A549 (cell line): ENCODE results near the gene FMNL2. TPM values are rescaled to one million over a fixed set of nuclear protein-coding genes. Genes with fewer than 3 reads are reported as not detected.
A peak's percentile ranks its signal among the peaks of the same experiment; 100 is the strongest.

Experiments
- ATAC-seq, 2 experiments: fragments of 200-7000 bp in 1 of 2; fragments of >200 bp in 1 of 2; cut with Nextera tagmentation in 1 of 2; cut with Tn5 transposase in 1 of 2; 3 replicates each; pipeline versions ENCODE4 v1.8.0 to v1.9.1; 2018 to 2020; ENCODE audit warnings: mild to moderate bottlenecking in 1 of 2, moderate library complexity in 1 of 2
- CTCF ChIA-PET: fragments of 300-600 bp; sonication (Branson Sonifier 250); formaldehyde crosslinking; extraction: SDS; loops from one replicate; lab custom pipeline; 2021; ENCODE audit warnings: antibody characterized with exemption, inconsistent platforms; lab: Yijun Ruan, JAX
- POLR2A ChIA-PET: fragments of 350-600 bp; formaldehyde crosslinking; extraction: SDS; loops from one replicate; lab custom pipeline; 2021; ENCODE audit warnings: antibody characterized with exemption, inconsistent platforms; lab: Yijun Ruan, JAX
- DNase-seq, 2 experiments: peaks; one replicate each; pipeline versions ENCODE4 v3.0.0 to v3.0.0-alpha.2; 2011 to 2016; ENCODE audit warnings: low read depth in 1 of 2, low spot score in 1 of 2
- FAIRE-seq: peaks from 2 replicates; lab custom pipeline; 2011; peaks lifted over from hg19 to GRCh38; lab: Jason Lieb, UNC
- H3K27ac ChIP-seq, 2 experiments: fragments of >200 bp; sonication (Bioruptor Twin); formaldehyde crosslinking; 3 replicates each; pipeline ENCODE4 v1.5.1; 2016 to 2017
- H3K4me1 ChIP-seq: fragments of >200 bp; sonication (Bioruptor Twin); formaldehyde crosslinking; 3 replicates; pipeline ENCODE4 v1.6.1; 2016
- H3K4me2 ChIP-seq: fragments of >200 bp; sonication (Bioruptor Twin); formaldehyde crosslinking; 3 replicates; pipeline ENCODE4 v1.6.1; 2016
- H3K4me3 ChIP-seq: fragments of >200 bp; sonication (Bioruptor Twin); formaldehyde crosslinking; 3 replicates; pipeline ENCODE4 v1.5.1; 2016
- H3K9me3 ChIP-seq: fragments of >200 bp; sonication (Bioruptor Twin); formaldehyde crosslinking; 3 replicates; pipeline ENCODE4 v1.6.1; 2016
- ATOH8 ChIP-seq: fragments of 250-450 bp; sonication (Bioruptor Pico); IDR thresholded peaks from 2 replicates; pipeline ENCODE4 v1.5.0; 2020; ENCODE audit warnings: low read depth, mild to moderate bottlenecking, moderate library complexity
- BHLHE40 ChIP-seq: IDR thresholded peaks from 2 replicates; pipeline ENCODE4 v1.6.1; 2012; ENCODE audit warnings: low read depth, low read length, inconsistent platforms
- CBX8 ChIP-seq: fragments of 200-600 bp; sonication (generic); IDR thresholded peaks from 2 replicates; pipeline ENCODE4 v1.6.1; 2016
- CHD2 ChIP-seq: fragments of 150-350 bp; IDR thresholded peaks from 2 replicates; pipeline ENCODE4 v1.6.1; 2014; ENCODE audit warnings: low read length; ENCODE audit not compliant: partially characterized antibody
- EHMT2 ChIP-seq: fragments of 200-600 bp; sonication (generic); IDR thresholded peaks from 2 replicates; pipeline ENCODE4 v1.6.1; 2016; ENCODE audit warnings: antibody characterized with exemption, low read depth, mild to moderate bottlenecking, moderate library complexity
- ELK1 ChIP-seq: fragments of 150-350 bp; IDR thresholded peaks from 2 replicates; pipeline ENCODE4 v1.6.1; 2014; ENCODE audit warnings: low read depth, mild to moderate bottlenecking, low read length
- ESRRA ChIP-seq: fragments of 150-350 bp; IDR thresholded peaks from 2 replicates; pipeline ENCODE4 v1.6.1; 2014; ENCODE audit warnings: mild to moderate bottlenecking, low read length, borderline replicate concordance
- FOSL2 ChIP-seq, 2 experiments: fragments of 450-650 bp in 1 of 2; fragments of >200 bp in 1 of 2; sonication (Bioruptor Twin) in 1 of 2; formaldehyde crosslinking; IDR thresholded peaks; 2 replicates each; pipeline versions ENCODE4 v1.5.0 to v1.6.1; 2016 to 2020; ENCODE audit warnings: mild to moderate bottlenecking in 1 of 2, moderate library complexity in 1 of 2
- FOXS1 ChIP-seq: fragments of 250-450 bp; sonication (Bioruptor Pico); IDR thresholded peaks from 2 replicates; pipeline ENCODE4 v1.5.0; 2020; ENCODE audit warnings: mild to moderate bottlenecking, moderate library complexity
- HDAC2 ChIP-seq: fragments of 200-600 bp; sonication (generic); IDR thresholded peaks from 2 replicates; pipeline ENCODE4 v1.6.1; 2016
- HEYL ChIP-seq: fragments of 250-450 bp; sonication (Bioruptor Pico); IDR thresholded peaks from 2 replicates; pipeline ENCODE4 v1.8.0; 2021; ENCODE audit warnings: mild to moderate bottlenecking, moderate library complexity
- HOXB13 ChIP-seq: fragments of 250-450 bp; sonication (Bioruptor Pico); IDR thresholded peaks from 2 replicates; pipeline ENCODE4 v1.5.0; 2020; ENCODE audit warnings: low read depth, mild to moderate bottlenecking, moderate library complexity
- JUN ChIP-seq, 2 experiments: fragments of >200 bp; sonication (Bioruptor Twin); formaldehyde crosslinking; IDR thresholded peaks; 2 replicates in 1 of 2; 3 replicates in 1 of 2; pipeline ENCODE4 v1.6.1; 2016 to 2017
- MYC ChIP-seq: IDR thresholded peaks from 2 replicates; pipeline ENCODE4 v1.6.1; 2012; ENCODE audit warnings: mild to moderate bottlenecking, inconsistent platforms, low read length, improper control_type of control experiment, borderline replicate concordance
- NPAS2 ChIP-seq: fragments of 250-450 bp; sonication (Bioruptor Pico); IDR thresholded peaks from 2 replicates; pipeline ENCODE4 v1.8.0; 2022; ENCODE audit warnings: mild to moderate bottlenecking, moderate library complexity, borderline replicate concordance
- POLR2A ChIP-seq: IDR thresholded peaks from 2 replicates; pipeline ENCODE4 v1.6.1; 2012; ENCODE audit warnings: mild to moderate bottlenecking, low read length
- POLR2AphosphoS2 ChIP-seq: conservative IDR thresholded peaks from 2 replicates; pipeline ENCODE4 v1.6.1; 2012; ENCODE audit warnings: low read length, improper control_type of control experiment, inconsistent platforms
- RFX5 ChIP-seq: fragments of 450-650 bp; IDR thresholded peaks from 2 replicates; pipeline ENCODE4 v1.7.1; 2014; ENCODE audit warnings: antibody characterized with exemption, mild to moderate bottlenecking, moderate library complexity
- SREBF2 ChIP-seq: fragments of 450-650 bp; IDR thresholded peaks from 2 replicates; pipeline ENCODE4 v1.6.1; 2014; ENCODE audit warnings: mild to moderate bottlenecking, moderate library complexity
- ZC3H11A ChIP-seq: fragments of 450-650 bp; IDR thresholded peaks from 2 replicates; pipeline ENCODE4 v1.6.1; 2014; ENCODE audit warnings: antibody characterized with exemption, mild to moderate bottlenecking
- ZFP36 ChIP-seq: fragments of 450-650 bp; IDR thresholded peaks from 2 replicates; pipeline ENCODE4 v1.6.1; 2014; ENCODE audit warnings: borderline replicate concordance; ENCODE audit not compliant: partially characterized antibody
- ZSCAN20 ChIP-seq: fragments of 250-450 bp; sonication (Bioruptor Pico); IDR thresholded peaks from 2 replicates; pipeline ENCODE4 v1.8.0; 2022; ENCODE audit warnings: mild to moderate bottlenecking, moderate library complexity
- WGBS: methylation state at CpG from one replicate; pipeline ENCODE4 v1.1.6; 2017; ENCODE audit errors: missing lambda C conversion rate; 5-methylcytosine and 5-hydroxymethylcytosine counted together
- polyA plus RNA-seq, 4 experiments: library from polyadenylated mRNA; depleted of rRNA in 3 of 4; stranded (reverse); fragments of >200 nt; fragmentation: RNase III in 1 of 4; extraction: RNeasy Plus Mini Kit Qiagen cat#74134 plus additional on column Dnase treatment in 1 of 4; gene quantifications; 2 replicates in 3 of 4; 3 replicates in 1 of 4; pipeline ENCODE4 v1.2.3, GENCODE V29; 2011 to 2017
- TF ChIP-seq, protein P1 (sequence below): fragments of 200-600 bp; sonication (generic); IDR thresholded peaks from 2 replicates; pipeline ENCODE4 v1.6.1; 2016; ENCODE audit warnings: antibody characterized with exemption, mild to moderate bottlenecking, moderate library complexity
- TF ChIP-seq, protein P2 (sequence below): fragments of 450-650 bp; IDR thresholded peaks from 2 replicates; pipeline ENCODE4 v1.6.1; 2014; ENCODE audit warnings: antibody characterized with exemption
- TF ChIP-seq, protein P3 (sequence below): fragments of 250-450 bp; sonication (Bioruptor Pico); IDR thresholded peaks from 2 replicates; pipeline ENCODE4 v1.5.0; 2021; ENCODE audit warnings: mild to moderate bottlenecking, moderate library complexity, borderline replicate concordance

FMNL2 gene
- polyA plus RNA-seq, 2 of the 4 experiments (the other 2 are of a cell fraction): 27.9 to 36.5 TPM

DNA sequence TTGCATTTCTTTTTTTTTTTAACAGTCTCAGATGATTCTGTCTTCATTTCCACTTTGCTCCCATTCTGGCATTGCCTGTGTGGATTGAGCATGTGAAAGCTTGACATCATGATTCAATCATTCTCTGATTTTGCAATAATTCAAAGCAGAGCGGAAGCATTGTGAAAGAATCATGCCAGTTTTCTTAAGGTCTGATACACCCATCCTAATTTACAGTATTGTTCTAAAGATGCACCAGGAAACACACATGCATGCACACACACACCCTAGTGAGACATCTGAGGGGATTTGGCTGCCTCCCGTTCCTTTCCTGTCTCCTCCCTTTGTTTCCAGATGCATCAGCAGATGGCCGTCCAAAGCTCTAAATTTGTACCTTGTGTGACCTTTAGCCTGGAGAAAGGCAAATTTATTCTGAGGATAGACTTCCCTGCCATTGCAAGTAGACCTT lies 97.3 kb downstream of the FMNL2 start (continued):
- TF ChIP-seq ELK1: no peak
- TF ChIP-seq FOSL2 (IDR thresholded peaks at IDR 0.05): peak; percentile 78
- peak; percentile 79 for TF ChIP-seq FOSL2 (CRISPR knock-in tag; IDR thresholded peaks at IDR 0.05)
- no peak for TF ChIP-seq ZFP36
- no peak for TF ChIP-seq SREBF2
- TF ChIP-seq CHD2: no peak
- no peak for TF ChIP-seq HOXB13 (CRISPR knock-in tag)
- TF ChIP-seq ESRRA: no peak
- TF ChIP-seq, protein P1, sequence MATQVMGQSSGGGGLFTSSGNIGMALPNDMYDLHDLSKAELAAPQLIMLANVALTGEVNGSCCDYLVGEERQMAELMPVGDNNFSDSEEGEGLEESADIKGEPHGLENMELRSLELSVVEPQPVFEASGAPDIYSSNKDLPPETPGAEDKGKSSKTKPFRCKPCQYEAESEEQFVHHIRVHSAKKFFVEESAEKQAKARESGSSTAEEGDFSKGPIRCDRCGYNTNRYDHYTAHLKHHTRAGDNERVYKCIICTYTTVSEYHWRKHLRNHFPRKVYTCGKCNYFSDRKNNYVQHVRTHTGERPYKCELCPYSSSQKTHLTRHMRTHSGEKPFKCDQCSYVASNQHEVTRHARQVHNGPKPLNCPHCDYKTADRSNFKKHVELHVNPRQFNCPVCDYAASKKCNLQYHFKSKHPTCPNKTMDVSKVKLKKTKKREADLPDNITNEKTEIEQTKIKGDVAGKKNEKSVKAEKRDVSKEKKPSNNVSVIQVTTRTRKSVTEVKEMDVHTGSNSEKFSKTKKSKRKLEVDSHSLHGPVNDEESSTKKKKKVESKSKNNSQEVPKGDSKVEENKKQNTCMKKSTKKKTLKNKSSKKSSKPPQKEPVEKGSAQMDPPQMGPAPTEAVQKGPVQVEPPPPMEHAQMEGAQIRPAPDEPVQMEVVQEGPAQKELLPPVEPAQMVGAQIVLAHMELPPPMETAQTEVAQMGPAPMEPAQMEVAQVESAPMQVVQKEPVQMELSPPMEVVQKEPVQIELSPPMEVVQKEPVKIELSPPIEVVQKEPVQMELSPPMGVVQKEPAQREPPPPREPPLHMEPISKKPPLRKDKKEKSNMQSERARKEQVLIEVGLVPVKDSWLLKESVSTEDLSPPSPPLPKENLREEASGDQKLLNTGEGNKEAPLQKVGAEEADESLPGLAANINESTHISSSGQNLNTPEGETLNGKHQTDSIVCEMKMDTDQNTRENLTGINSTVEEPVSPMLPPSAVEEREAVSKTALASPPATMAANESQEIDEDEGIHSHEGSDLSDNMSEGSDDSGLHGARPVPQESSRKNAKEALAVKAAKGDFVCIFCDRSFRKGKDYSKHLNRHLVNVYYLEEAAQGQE: no peak

DNA sequence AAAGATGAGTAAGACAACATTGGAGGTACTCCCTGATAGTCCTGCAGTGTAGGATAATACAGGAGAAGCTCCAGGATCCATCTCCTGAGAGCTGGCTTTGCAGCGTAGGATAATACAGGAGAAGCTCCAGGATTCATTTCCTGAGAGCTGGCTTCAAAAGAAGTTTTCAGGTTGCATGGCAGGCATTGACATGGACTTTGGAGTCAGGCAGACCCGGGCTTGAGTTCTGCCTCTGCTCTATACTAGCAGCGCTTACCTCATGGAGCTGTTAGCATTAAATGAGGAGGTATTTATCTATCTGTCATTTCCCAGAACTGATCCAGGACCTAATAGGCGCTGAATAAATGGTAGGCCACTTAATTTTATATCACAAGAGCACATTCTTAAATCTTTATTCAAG lies 97.8 kb downstream of the FMNL2 start:
- H3K4me3 ChIP-seq: no peak overlapping the region
- ATAC-seq: peak; percentile 47 to 50; a peak in 5 of 6 replicates
- peaks cover 62% of the 10 kb centered on the region for H3K4me1 ChIP-seq
- CTCF ChIA-PET: no interaction called here
- H3K9me3 ChIP-seq: no peaks in the 10 kb centered on the region
- no peak for DNase-seq
- POLR2A ChIA-PET: interaction anchor here (1.1 kb wide), 1 partner anchor 11 kb away, joined by 3 read pairs; no protein-coding TSS in a partner anchor
- H3K4me2 ChIP-seq: peak overlapping the region; percentile 70
- H3K27ac ChIP-seq: peak overlapping the region; percentile 78 to 90
- TF ChIP-seq RFX5 (no peak), FOSL2 (IDR thresholded peaks at IDR 0.05) (no peak), FOSL2 (CRISPR knock-in tag; IDR thresholded peaks at IDR 0.05) (no peak), CBX8 (no peak), ELK1 (no peak), SREBF2 (no peak), NPAS2 (CRISPR knock-in tag) (no peak), ESRRA (no peak), BHLHE40 (no peak)
- TF ChIP-seq, protein P2, sequence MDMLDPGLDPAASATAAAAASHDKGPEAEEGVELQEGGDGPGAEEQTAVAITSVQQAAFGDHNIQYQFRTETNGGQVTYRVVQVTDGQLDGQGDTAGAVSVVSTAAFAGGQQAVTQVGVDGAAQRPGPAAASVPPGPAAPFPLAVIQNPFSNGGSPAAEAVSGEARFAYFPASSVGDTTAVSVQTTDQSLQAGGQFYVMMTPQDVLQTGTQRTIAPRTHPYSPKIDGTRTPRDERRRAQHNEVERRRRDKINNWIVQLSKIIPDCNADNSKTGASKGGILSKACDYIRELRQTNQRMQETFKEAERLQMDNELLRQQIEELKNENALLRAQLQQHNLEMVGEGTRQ: no peak
- TF ChIP-seq, all 56 proteins: peak for 0
- FAIRE-seq: no peak
- WGBS: 83% methylated on average over 4 of the region's 4 CpGs

DNA sequence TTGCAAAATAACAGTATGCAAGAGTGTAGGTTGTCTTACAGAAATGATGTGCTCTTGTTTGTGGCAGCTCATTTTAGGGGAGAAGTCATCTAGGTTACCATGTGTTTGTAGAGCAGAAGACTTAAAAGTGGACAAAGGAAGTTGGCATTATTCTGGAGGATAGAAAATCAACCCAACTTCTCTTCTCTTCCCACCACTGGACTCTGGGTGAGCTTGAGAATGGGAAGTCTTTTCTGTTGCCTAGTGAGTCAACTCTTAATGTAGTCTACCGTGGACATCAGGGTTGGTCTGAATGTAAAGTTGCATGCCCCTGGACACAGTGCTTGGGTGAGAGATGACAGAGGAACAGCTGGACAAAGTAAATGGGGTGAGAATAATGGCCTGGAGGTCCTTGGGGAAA lies 98.3 kb downstream of the FMNL2 start:
- no peak for ATAC-seq
- H3K9me3 ChIP-seq: no peaks in the 10 kb centered on the region
- WGBS: 79% methylated on average over 1 of the region's 1 CpG
- no peak for TF ChIP-seq HEYL (CRISPR knock-in tag)
- no peak for TF ChIP-seq ZC3H11A
- TF ChIP-seq, protein P3, sequence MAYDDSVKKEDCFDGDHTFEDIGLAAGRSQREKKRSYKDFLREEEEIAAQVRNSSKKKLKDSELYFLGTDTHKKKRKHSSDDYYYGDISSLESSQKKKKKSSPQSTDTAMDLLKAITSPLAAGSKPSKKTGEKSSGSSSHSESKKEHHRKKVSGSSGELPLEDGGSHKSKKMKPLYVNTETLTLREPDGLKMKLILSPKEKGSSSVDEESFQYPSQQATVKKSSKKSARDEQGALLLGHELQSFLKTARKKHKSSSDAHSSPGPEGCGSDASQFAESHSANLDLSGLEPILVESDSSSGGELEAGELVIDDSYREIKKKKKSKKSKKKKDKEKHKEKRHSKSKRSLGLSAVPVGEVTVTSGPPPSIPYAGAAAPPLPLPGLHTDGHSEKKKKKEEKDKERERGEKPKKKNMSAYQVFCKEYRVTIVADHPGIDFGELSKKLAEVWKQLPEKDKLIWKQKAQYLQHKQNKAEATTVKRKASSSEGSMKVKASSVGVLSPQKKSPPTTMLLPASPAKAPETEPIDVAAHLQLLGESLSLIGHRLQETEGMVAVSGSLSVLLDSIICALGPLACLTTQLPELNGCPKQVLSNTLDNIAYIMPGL: no peak
- TF ChIP-seq MYC: no peak
- TF ChIP-seq EHMT2: no peak
- TF ChIP-seq ZSCAN20: no peak
- TF ChIP-seq FOSL2 (IDR thresholded peaks at IDR 0.05): no peak
- no peak for TF ChIP-seq FOSL2 (CRISPR knock-in tag; IDR thresholded peaks at IDR 0.05)
- no peak for TF ChIP-seq POLR2AphosphoS2
- no peak for TF ChIP-seq NPAS2 (CRISPR knock-in tag)
- no peak for TF ChIP-seq JUN (IDR thresholded peaks at IDR 0.05)
- no peak for TF ChIP-seq FOXS1 (CRISPR knock-in tag)
- TF ChIP-seq HDAC2: no peak
- no peak for TF ChIP-seq POLR2A
- no peak for TF ChIP-seq ATOH8 (CRISPR knock-in tag)
- no peak for DNase-seq
- ChIA-PET POLR2A (no interaction called here), CTCF (interaction anchor here (0.6 to 1.2 kb wide), 4 partner anchors 10 to 121 kb away, joined by 3 read pairs; no protein-coding TSS in a partner anchor)
- peaks cover 62% of the 10 kb centered on the region for H3K4me1 ChIP-seq
- H3K27ac ChIP-seq: peak overlapping the region; percentile 78 to 90
- no peak for FAIRE-seq
- H3K4me2 ChIP-seq: peak overlapping the region; percentile 70
- H3K4me3 ChIP-seq: no peak overlapping the region
